K562 (cell line): ENCODE results near the gene CRIP1. TPM values are rescaled to one million over a fixed set of nuclear protein-coding genes. Genes with fewer than 3 reads are reported as not detected.

Experiments
- ATAC-seq: fragments of 200-7000 bp; cut with Tn5 transposase; 3 replicates; pipeline ENCODE4 v1.9.1; 2020; ENCODE audit warnings: moderate library complexity
- BruUV-seq: library from RNA; stranded (reverse); fragments of 400-500 nt; replicated peaks from 2 replicates; lab custom pipeline; 2021; lab: Mats Ljungman, UMichigan
- CTCF ChIA-PET: fragments of 300-600 bp; formaldehyde crosslinking; extraction: SDS; loops from one replicate; lab custom pipeline; 2021; ENCODE audit warnings: low intra/inter-chr PET ratio; lab: Yijun Ruan, JAX
- POLR2A ChIA-PET: fragments of 300-600, 350-650 bp; sonication (Branson Sonifier 250); formaldehyde crosslinking; extraction: SDS; loops from one replicate; lab custom pipeline; 2021; ENCODE audit warnings: antibody characterized with exemption, inconsistent platforms; lab: Yijun Ruan, JAX
- DNase-seq, 4 experiments: peaks; one replicate each; pipeline versions ENCODE4 v3.0.0 to v3.0.0-alpha.2; 2011 to 2018; ENCODE audit warnings: low spot score in 3 of 4, mixed read lengths in 3 of 4; ENCODE audit errors: extremely low read depth in 1 of 4
- FAIRE-seq: peaks from 2 replicates; lab custom pipeline; 2011; peaks lifted over from hg19 to GRCh38; lab: Jason Lieb, UNC
- H2AFZ ChIP-seq: 2 replicates; pipeline ENCODE4 v1.6.0; 2011; ENCODE audit warnings: low read depth, low read length, control low read depth, inconsistent platforms
- H3K27ac ChIP-seq: fragments of 200-600 bp; 3 replicates; pipeline ENCODE4 v1.8.0; 2011; ENCODE audit warnings: low read depth, mild to moderate bottlenecking, control low read depth, inconsistent platforms, low read length, moderate library complexity, mixed read lengths; ENCODE audit errors: extremely low read depth
- H3K27me3 ChIP-seq, 2 experiments: fragments of 300-600 bp in 1 of 2; 2 replicates in 1 of 2; 3 replicates in 1 of 2; pipeline versions ENCODE4 v1.6.0 to v1.8.0; 2011; ENCODE audit warnings: inconsistent platforms in 2 of 2, low read length in 2 of 2, mild to moderate bottlenecking in 1 of 2, mixed read lengths in 1 of 2, moderate library complexity in 1 of 2; ENCODE audit not compliant: control insufficient read depth in 2 of 2, insufficient read depth in 2 of 2
- H3K36me3 ChIP-seq: fragments of 300-600 bp; 3 replicates; pipeline ENCODE4 v1.8.0; 2011; ENCODE audit warnings: mild to moderate bottlenecking, low read length, inconsistent platforms; ENCODE audit not compliant: control insufficient read depth, insufficient read depth
- H3K4me1 ChIP-seq, 2 experiments: fragments of 200-600 bp in 1 of 2; replicated peaks in 1 of 2; 2 replicates in 1 of 2; 3 replicates in 1 of 2; pipeline versions ENCODE4 v1.5.1 to v1.8.0; 2011; ENCODE audit warnings: inconsistent platforms in 2 of 2, low read length in 2 of 2, mild to moderate bottlenecking in 1 of 2, mixed read lengths in 1 of 2, moderate library complexity in 1 of 2; ENCODE audit not compliant: control insufficient read depth in 2 of 2, insufficient read depth in 2 of 2
- H3K4me2 ChIP-seq: 2 replicates; pipeline ENCODE4 v1.6.1; 2011; ENCODE audit warnings: low read length, control low read depth, inconsistent platforms, mixed read lengths; ENCODE audit not compliant: insufficient read depth
- H3K4me3 ChIP-seq: fragments of 200-600 bp; sonication (generic), shearing (Covaris generic); 2 replicates; pipeline ENCODE4 v1.5.1; 2016; ENCODE audit warnings: control low read depth, inconsistent platforms
- H3K79me2 ChIP-seq: fragments of 200-600 bp; 3 replicates; pipeline ENCODE4 v1.8.0; 2011; ENCODE audit warnings: low read length, inconsistent platforms; ENCODE audit not compliant: control insufficient read depth, insufficient read depth
- H3K9ac ChIP-seq, 2 experiments: 2 replicates each; pipeline versions ENCODE4 v1.6.0 to v1.6.1; 2011; ENCODE audit warnings: low read depth in 2 of 2, low read length in 2 of 2, control low read depth in 1 of 2, inconsistent platforms in 1 of 2, mild to moderate bottlenecking in 1 of 2, mixed read lengths in 1 of 2; ENCODE audit not compliant: insufficient read depth in 1 of 2
- H3K9me1 ChIP-seq: one replicate; pipeline ENCODE4 v1.6.0; 2011; ENCODE audit warnings: inconsistent platforms, mild to moderate bottlenecking, low read length, moderate library complexity; ENCODE audit not compliant: control insufficient read depth, insufficient read depth
- H3K9me3 ChIP-seq: replicated peaks from 2 replicates; pipeline ENCODE4 v1.5.1; 2011; ENCODE audit warnings: low read depth, low read length, inconsistent platforms; ENCODE audit not compliant: control insufficient read depth, insufficient read depth
- H4K20me1 ChIP-seq: replicated peaks from 2 replicates; pipeline ENCODE4 v1.6.1; 2011; ENCODE audit warnings: low read length, inconsistent platforms, mixed read lengths; ENCODE audit not compliant: control insufficient read depth, insufficient read depth
- POLR2G ChIP-seq: fragments of 200-400 bp; formaldehyde crosslinking; IDR thresholded peaks from 2 replicates; pipeline ENCODE4 v1.6.1; 2017; ENCODE audit warnings: low read depth, mild to moderate bottlenecking, antibody characterized with exemption, low read length, moderate library complexity
- WGBS: fragments of 100-300 bp; shearing (Covaris generic); methylation state at CpG from one replicate; pipeline ENCODE4 v1.1.6; 2016; ENCODE audit warnings: low coverage, mixed read lengths; ENCODE audit not compliant: insufficient coverage; ENCODE audit errors: missing lambda C conversion rate; 5-methylcytosine and 5-hydroxymethylcytosine counted together
- in situ Hi-C: fragments of 300-500 bp; cut with MboI; formaldehyde crosslinking; loops from 4 replicates; pipeline ENCODE4 v1.15.0; 2018; ENCODE audit warnings: inconsistent platforms, mixed read lengths
- intact Hi-C: fragments of 100-400 bp; cut with micrococcal nuclease; formaldehyde crosslinking; loops from 2 replicates; pipeline ENCODE4 v1.14.2; 2022
- polyA plus RNA-seq, 8 experiments: library from polyadenylated mRNA; depleted of rRNA in 4 of 8; stranded (reverse) in 5 of 8; unstranded in 3 of 8; fragments of >200 nt; fragmentation: Nextera tagmentation in 2 of 8; fragmentation: Illumina TruSeq in 1 of 8; extraction: Ambion mirVana in 2 of 8; extraction: Trizol in 1 of 8; gene quantifications; 2 replicates each; pipeline versions ENCODE4 v1.2.1 to v1.2.3, GENCODE V29; 2011 to 2014; ENCODE audit warnings: inconsistent platforms in 1 of 8, missing spikeins in 1 of 8
- total RNA-seq, 7 experiments: library from RNA; depleted of rRNA in 6 of 7; stranded (reverse); fragments of >200 nt in 6 of 7; fragmentation: Illumina TruSeq in 2 of 7; extraction: Trizol in 2 of 7; gene quantifications; 2 replicates each; pipeline versions ENCODE4 v1.2.1 to v1.2.3, GENCODE V29; 2011 to 2021; ENCODE audit warnings: low replicate concordance in 1 of 7
- TF ChIP-seq, protein P1 (sequence below): conservative IDR thresholded peaks from 2 replicates; pipeline ENCODE4 v1.6.1; 2011; ENCODE audit warnings: low read depth, mild to moderate bottlenecking, low read length; ENCODE audit not compliant: control insufficient read depth

The CRIP1 gene
- total and polyA plus RNA-seq, 9 of the 15 experiments (the other 6 are each of a cell fraction or from before 2014, with no cell fraction given), result 0.11 to 0.58 (median 0.14) TPM; not detected in 6

GRCh38 chr14:105445290-105445689 is 41.4 kb upstream of the CRIP1 start:
- no peak for DNase-seq
- Histone ChIP-seq H4K20me1 (0 out of 2 replicates have a peak, but pooled peaks cover 2% of the 10 kb centered on the region), H3K4me3 (no peak overlapping the region), H3K4me2 (no peak overlapping the region), H3K36me3 (peaks cover 44% of the 10 kb centered on the region; the same call in 1 of the 3 replicates), H3K9me3 (no peaks in the 10 kb centered on the region), H3K79me2 (0 out of 3 replicates have a peak, but pooled peaks cover 5% of the 10 kb centered on the region), H3K9me1 (no peaks in the 10 kb centered on the region), H3K9ac (no peak overlapping the region), H2AFZ (no peak overlapping the region), H3K27ac (no peak overlapping the region), H3K4me1 (peaks cover 0 to 47% of the 10 kb centered on the region in 2 experiments; a peak in 2 of 5 replicates), H3K27me3 (no peaks in the 10 kb centered on the region)
- FAIRE-seq, result no peak
- no peak for ATAC-seq
- in situ Hi-C loops, result no loop called here
- no TSS peak for BruUV-seq
- 0 out of 2 replicates have a peak, but pooled peaks have one; percentile 41 for TF ChIP-seq POLR2G
- TF ChIP-seq, protein P1, sequence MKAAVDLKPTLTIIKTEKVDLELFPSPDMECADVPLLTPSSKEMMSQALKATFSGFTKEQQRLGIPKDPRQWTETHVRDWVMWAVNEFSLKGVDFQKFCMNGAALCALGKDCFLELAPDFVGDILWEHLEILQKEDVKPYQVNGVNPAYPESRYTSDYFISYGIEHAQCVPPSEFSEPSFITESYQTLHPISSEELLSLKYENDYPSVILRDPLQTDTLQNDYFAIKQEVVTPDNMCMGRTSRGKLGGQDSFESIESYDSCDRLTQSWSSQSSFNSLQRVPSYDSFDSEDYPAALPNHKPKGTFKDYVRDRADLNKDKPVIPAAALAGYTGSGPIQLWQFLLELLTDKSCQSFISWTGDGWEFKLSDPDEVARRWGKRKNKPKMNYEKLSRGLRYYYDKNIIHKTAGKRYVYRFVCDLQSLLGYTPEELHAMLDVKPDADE, result no peak
- ChIA-PET CTCF (no interaction called here), POLR2A (no interaction called here)
- intact Hi-C loops, result loop anchor here (5.0 kb wide), 1 partner anchor 42 kb away; the partner anchor contains the start of gene CRIP1
- 87% methylated on average over 10 of the region's 24 CpGs for WGBS
